Common myeloid progenitor, CD34-positive (primary cell): ENCODE results near the gene ATF2.

ENCODE experiments used
- CTCF ChIA-PET: fragments of 350-600 bp; sonication (Branson Sonifier 250); formaldehyde crosslinking; loops from one replicate; lab custom pipeline; 2021; ENCODE audit warnings: antibody characterized with exemption; lab: Charles Lee
- POLR2A ChIA-PET: fragments of 350-600 bp; sonication (Branson Sonifier 250); formaldehyde crosslinking; loops from one replicate; lab custom pipeline; 2021; ENCODE audit warnings: antibody characterized with exemption; lab: Charles Lee
- DNase-seq, 3 donors: peaks; one replicate each; pipeline versions ENCODE4 v3.0.0 to v3.0.0-alpha.2; 2013
- H3K27ac ChIP-seq, 2 experiments: 1 replicate in 1 of 2; 2 replicates in 1 of 2; pipeline ENCODE4 v1.7.0; 2013; ENCODE audit warnings: inconsistent platforms in 2 of 2, low read length in 2 of 2, mild to moderate bottlenecking in 2 of 2, low read depth in 1 of 2, moderate library complexity in 1 of 2; ENCODE audit not compliant: severe bottlenecking in 2 of 2, insufficient read depth in 1 of 2, poor library complexity in 1 of 2
- H3K27me3 ChIP-seq, 5 experiments: replicated peaks in 2 of 5; 1 replicate in 3 of 5; 2 replicates in 2 of 5; pipeline versions ENCODE4 v1.6.1 to v1.7.0; 2013; ENCODE audit warnings: low read length in 4 of 5, mild to moderate bottlenecking in 2 of 5, moderate library complexity in 2 of 5, inconsistent platforms in 1 of 5; ENCODE audit not compliant: insufficient read depth in 5 of 5, control insufficient read depth in 4 of 5
- H3K36me3 ChIP-seq, 4 experiments: 1 replicate in 2 of 4; 2 replicates in 2 of 4; pipeline versions ENCODE4 v1.6.1 to v1.7.0; 2013; ENCODE audit warnings: low read length in 3 of 4, control low read depth in 1 of 4, mild to moderate bottlenecking in 1 of 4; ENCODE audit not compliant: control insufficient read depth in 4 of 4, insufficient read depth in 4 of 4
- H3K4me1 ChIP-seq, 4 experiments: 1 replicate in 3 of 4; 2 replicates in 1 of 4; pipeline versions ENCODE4 v1.6.1 to v1.7.1; 2013; ENCODE audit warnings: low read length in 3 of 4, mild to moderate bottlenecking in 3 of 4, control low read depth in 1 of 4, inconsistent platforms in 1 of 4, moderate library complexity in 1 of 4; ENCODE audit not compliant: control insufficient read depth in 4 of 4, insufficient read depth in 4 of 4; ENCODE audit errors: control extremely low read depth in 1 of 4
- H3K4me3 ChIP-seq, 7 experiments: 1 replicate in 4 of 7; 2 replicates in 3 of 7; pipeline versions ENCODE4 v1.5.1 to v1.7.0; 2013; ENCODE audit warnings: mild to moderate bottlenecking in 7 of 7, low read length in 6 of 7, moderate library complexity in 6 of 7, inconsistent platforms in 2 of 7, low read depth in 2 of 7, control low read depth in 1 of 7; ENCODE audit not compliant: insufficient read depth in 4 of 7, control insufficient read depth in 1 of 7; ENCODE audit errors: extremely low read depth in 1 of 7
- H3K9me3 ChIP-seq, 5 experiments: 1 replicate in 4 of 5; 2 replicates in 1 of 5; pipeline versions ENCODE4 v1.6.1 to v1.7.1; 2013; ENCODE audit warnings: low read length in 4 of 5, mild to moderate bottlenecking in 2 of 5, inconsistent platforms in 1 of 5, low read depth in 1 of 5, moderate library complexity in 1 of 5; ENCODE audit not compliant: control insufficient read depth in 4 of 5, insufficient read depth in 2 of 5; ENCODE audit errors: control extremely low read depth in 1 of 5
- WGBS: methylation state at CpG from one replicate; pipeline ENCODE4 v1.1.5; 2013; ENCODE audit not compliant: insufficient coverage; 5-methylcytosine and 5-hydroxymethylcytosine counted together

The ATF2 gene

DNA sequence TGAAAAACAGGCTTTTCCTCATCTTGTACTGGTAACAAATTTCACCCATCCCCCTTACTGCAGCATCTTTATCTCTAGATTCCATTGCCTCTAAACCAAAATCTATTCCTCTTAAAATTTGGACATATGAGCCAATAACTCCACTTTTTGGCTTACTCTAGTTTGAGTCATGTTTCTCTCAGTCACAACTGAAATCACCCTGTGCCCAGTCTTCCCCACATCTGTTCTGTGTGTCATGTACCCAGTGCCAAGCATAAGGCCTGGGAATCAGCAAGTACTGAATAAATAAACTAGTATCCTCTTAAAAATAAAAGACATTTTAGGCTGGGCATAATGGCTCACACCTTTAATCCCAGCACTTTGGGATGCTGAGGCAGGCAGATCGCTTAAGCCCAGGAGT, 142.1 kb downstream of the ATF2 start:
- no peaks in the 10 kb centered on the region for H3K27me3 ChIP-seq
- 100% methylated on average over 1 of the region's 1 CpG for WGBS
- H3K4me1 ChIP-seq: no peaks in the 10 kb centered on the region
- ChIA-PET CTCF (interaction anchor here (0.7 kb wide), 1 partner anchor 14 kb away, joined by 4 read pairs; no protein-coding TSS in a partner anchor), POLR2A (interaction anchor here (0.6 kb wide), 1 partner anchor 57 kb away, joined by 3 read pairs; no protein-coding TSS in a partner anchor)
- H3K27ac ChIP-seq: no peak overlapping the region
- no peaks in the 10 kb centered on the region for H3K36me3 ChIP-seq
- no peaks in the 10 kb centered on the region for H3K9me3 ChIP-seq
- no peak overlapping the region for H3K4me3 ChIP-seq
- DNase-seq: no peak

DNA sequence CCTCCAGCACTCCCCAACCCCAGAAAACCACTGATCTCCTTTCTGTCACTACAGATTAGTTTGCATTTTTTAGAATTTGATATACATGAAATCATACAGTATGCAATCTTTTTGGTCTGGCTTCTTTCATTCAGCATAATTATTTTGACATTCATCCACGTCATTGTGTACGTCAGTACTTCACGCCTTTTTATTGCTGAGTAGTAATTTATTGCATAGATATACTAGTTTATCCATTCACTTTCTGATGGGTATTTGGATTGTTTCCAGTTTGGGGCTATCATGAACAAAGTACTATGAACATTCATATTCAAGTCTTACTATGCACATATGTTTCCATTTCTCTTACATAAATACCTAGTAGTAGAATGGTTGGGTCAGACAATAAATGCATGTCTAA, 142.8 kb downstream of the ATF2 start:
- H3K9me3 ChIP-seq: no peaks in the 10 kb centered on the region
- no peak for DNase-seq
- no peaks in the 10 kb centered on the region for H3K4me1 ChIP-seq
- H3K36me3 ChIP-seq: no peaks in the 10 kb centered on the region
- ChIA-PET POLR2A (no interaction called here), CTCF (no interaction called here)
- H3K4me3 ChIP-seq: no peak overlapping the region
- H3K27me3 ChIP-seq: no peaks in the 10 kb centered on the region
- no CpG with 5 or more reads among the region's 3 CpGs for WGBS
- H3K27ac ChIP-seq: no peak overlapping the region

DNA sequence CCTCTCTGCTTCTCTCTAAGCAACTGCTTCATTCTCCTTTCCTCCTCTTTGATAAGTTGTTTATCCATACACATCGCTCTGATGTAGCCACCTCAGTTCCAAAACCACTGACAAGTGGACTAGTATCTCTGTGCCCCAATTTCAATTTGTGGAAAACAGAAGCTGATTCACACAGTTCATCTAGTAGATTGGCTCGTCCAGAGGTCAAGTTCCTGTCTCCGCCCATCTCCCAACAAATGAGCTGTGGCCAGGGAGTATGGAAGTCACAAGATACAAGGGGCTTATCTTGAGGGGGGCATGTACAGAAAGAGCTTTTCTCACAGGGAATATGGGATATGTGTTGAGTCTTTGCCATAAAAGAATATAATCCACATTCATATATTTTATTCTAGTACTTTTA, 145.1 kb downstream of the ATF2 start:
- CTCF ChIA-PET: interaction anchor here (1.1 kb wide), 1 partner anchor 38 kb away, joined by 3 read pairs; no protein-coding TSS in a partner anchor
- H3K4me3 ChIP-seq: no peak overlapping the region
- POLR2A ChIA-PET: no interaction called here
- no peaks in the 10 kb centered on the region for H3K36me3 ChIP-seq
- H3K4me1 ChIP-seq: no peaks in the 10 kb centered on the region
- no peak overlapping the region for H3K27ac ChIP-seq
- no peak for DNase-seq
- 97% methylated on average over 3 of the region's 3 CpGs for WGBS
- no peaks in the 10 kb centered on the region for H3K9me3 ChIP-seq
- peaks cover 0 to 3% (median 0%) of the 10 kb centered on the region in 5 experiments for H3K27me3 ChIP-seq
